HepG2 (cell line): ENCODE data around the gene TRAPPC4.

ENCODE experiments used
- FOXA3 ChIP-seq: IDR thresholded peaks from 2 replicates; pipeline ENCODE4 v1.6.1; 2016; ENCODE audit warnings: missing genetic modification reagents, missing compliant biosample characterization
- HDAC2 ChIP-seq: sonication (generic); formaldehyde crosslinking; IDR thresholded peaks from 2 replicates; pipeline ENCODE4 v1.4.0; 2020; ENCODE audit warnings: missing genetic modification reagents
- MTF1 ChIP-seq: sonication (generic); formaldehyde crosslinking; IDR thresholded peaks from 2 replicates; pipeline ENCODE4 v1.5.0; 2020; ENCODE audit warnings: missing genetic modification reagents
- MYC ChIP-seq: sonication (generic); formaldehyde crosslinking; IDR thresholded peaks from 2 replicates; pipeline ENCODE4 v1.9.0; 2021; ENCODE audit warnings: missing genetic modification reagents, borderline replicate concordance
- RAD51 ChIP-seq: fragments of 450-650 bp; IDR thresholded peaks from 2 replicates; pipeline ENCODE4 v1.6.1; 2016; ENCODE audit warnings: borderline replicate concordance
- ZFP1 ChIP-seq: IDR thresholded peaks from 2 replicates; pipeline ENCODE4 v1.6.1; 2016
- ZNF451 ChIP-seq: sonication (generic); formaldehyde crosslinking; IDR thresholded peaks from 2 replicates; pipeline ENCODE4 v1.5.0; 2020; ENCODE audit warnings: mild to moderate bottlenecking, missing genetic modification reagents

DNA sequence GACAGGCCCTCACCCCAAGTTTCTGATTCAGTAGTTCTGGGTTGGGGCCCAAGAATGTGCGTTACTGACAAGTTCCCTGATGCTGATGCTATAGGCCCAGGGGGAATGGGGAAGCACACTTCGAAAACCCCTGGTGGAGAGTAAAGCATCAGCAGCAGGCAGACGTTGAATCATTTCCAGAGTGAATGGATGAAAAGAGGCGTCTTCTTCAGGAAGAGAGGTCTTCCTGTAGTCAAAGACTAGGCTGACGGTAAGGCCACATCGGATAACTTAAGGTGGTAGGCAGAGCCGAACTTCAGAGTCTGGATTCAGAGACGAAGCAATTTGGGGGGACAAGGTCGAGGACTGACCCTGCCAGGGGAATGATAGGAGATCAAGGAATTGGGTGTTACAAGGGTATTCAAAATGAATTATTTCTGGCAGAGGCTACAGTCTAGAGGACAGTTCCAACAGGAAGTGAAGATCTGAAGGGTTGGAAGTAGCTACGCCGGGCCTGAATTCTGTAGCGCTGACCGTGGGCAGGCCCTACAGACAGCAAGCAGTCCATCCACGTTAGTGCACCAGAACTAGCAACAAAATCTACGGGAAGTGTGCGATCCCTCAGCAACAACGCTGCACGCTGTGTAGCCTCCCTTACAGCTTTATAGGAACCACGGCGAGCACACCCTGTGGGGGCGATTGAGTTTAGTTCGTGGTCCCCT, 21.5 kb upstream of the TRAPPC4 start:
- TF ChIP-seq HDAC2 (no peak), MYC (no peak), RAD51 (no peak), FOXA3 (no peak), ZFP1 (CRISPR knock-in tag) (no peak), MTF1 (no peak), ZNF451 (CRISPR knock-in tag) (no peak)
